B cell (primary cell): ENCODE data around the gene RPL18.

ENCODE experiments used
- CTCF ChIP-seq: fragments of 200-600 bp; IDR thresholded peaks from one replicate; pipeline ENCODE4 v1.8.0; 2022; ENCODE audit warnings: antibody characterized with exemption, mild to moderate bottlenecking
- EZH2 ChIP-seq: IDR thresholded peaks from 2 replicates; pipeline ENCODE4 v1.6.1; 2012; ENCODE audit warnings: borderline replicate concordance, low read depth, mild to moderate bottlenecking, moderate library complexity, low read length; ENCODE audit not compliant: insufficient read depth, poor library complexity, severe bottlenecking

- TF ChIP-seq CTCF (no peak), EZH2 (no peak)
Measured at GRCh38 chr19:48663667-48664066, 44.7 kb upstream of the RPL18 start.
